Measurements from ENCODE around the gene FEN1.

Gene FEN1

DNA sequence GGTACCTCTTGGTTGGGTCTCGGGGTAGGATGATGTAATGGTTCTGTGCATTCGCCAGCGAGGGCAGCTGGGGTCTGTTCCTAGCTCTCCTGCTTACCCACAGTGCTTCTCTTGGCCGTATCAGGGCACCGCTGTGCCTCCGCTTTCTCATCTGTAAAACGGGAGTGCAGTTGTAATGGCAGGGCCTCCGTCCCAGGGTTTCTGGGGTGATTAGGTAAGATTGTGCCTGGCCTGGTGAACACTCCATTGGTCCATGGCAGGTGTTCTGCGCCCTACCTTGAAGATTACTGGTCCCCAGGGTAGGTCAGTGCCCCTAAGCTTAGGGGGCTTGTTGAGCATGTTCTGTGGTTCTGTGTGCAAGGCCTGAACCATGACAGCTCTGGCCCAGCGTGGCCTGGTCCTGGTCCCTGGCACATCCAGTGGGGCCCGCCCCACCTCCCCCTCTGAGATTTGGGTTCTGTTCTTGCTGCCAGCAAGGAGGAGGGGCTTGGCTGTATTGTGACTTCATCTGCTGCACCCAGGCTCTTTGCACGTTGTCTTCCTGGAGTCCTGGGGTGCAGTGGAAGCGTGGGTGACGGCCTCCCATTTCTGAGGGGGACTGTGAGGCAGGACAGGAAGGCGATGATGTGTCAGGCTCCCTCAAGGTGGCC lies 35.4 kb upstream of the FEN1 start:
- no peak for DNase-seq

DNA sequence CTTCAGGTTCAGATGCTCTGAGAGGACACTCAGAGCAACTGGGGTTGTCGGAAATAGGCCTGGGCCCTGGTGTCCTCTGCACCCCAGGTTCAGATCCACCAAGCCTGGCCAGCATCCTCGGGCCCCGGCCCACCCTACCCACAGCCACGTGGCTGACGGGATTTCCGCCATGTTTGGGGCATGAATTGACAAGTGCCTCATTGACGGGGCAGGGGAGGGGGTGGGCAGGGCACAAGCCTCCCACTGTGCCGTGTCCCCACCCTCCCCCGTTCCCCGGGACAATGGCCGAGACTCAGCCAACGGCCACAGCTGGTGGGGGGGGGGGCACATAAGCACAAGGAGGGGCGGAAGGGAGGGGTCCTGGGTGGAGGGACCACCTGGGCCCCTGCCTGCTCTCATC lies 31.8 kb upstream of the FEN1 start:
- no peak for DNase-seq

DNA sequence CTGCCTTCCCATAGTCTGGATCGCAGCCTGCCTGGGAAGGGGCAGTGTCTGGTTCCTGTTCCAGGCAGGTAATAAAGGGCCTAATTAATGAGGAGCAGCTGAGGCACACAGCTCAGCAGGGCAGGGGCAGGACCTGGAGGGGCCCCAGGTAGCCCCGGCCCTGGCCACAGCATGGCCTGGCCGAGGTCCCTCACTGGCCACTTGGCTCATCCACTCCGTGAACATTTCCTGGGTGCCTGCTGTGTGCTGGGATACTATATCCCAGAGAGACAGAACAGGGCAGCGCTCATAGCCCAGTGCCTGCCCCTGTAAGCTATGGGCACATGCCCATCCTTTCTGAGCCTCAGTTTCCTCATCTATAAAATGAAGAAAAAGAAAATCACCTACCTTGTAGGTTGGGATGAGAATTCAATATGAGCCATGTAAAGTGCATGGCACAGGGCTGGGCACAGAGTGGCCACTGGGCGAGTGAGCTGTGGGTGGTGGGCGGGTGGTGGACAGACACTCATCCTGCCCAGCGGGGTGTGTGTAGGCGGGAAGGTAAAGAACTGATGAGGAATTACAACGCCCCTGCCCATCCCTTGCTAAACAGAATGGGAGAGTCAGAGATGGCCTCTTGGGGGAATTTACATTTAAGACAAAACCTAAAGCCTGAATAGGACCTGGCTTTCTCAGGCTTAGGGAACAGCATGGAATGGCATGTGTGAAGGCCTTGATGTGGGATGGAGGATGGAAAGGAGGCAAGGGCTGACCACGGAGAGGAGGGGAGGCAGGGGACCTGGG lies 31.1 kb upstream of the FEN1 start:
- DNase-seq: no peak

DNA sequence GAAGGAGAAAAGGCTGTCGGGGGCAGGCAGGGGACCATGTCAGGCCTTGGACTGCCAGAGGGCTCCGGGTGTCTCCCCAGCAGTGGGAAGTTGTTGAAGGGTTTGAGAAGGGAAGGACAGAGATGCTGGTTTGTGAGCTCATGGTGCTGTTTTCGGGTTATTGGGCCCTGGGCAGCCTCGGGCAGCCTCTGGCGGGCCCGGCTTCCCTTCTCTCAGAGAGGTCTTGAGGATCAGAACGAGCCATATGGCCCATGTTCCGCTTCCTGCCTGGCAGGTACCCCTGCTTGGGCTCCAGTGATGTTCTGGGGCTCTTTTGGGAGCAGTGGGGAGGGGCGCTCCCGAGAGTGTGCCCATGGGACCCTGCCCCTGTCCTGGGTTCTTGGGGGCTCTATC lies 30.5 kb upstream of the FEN1 start:
- no peak for DNase-seq

DNA sequence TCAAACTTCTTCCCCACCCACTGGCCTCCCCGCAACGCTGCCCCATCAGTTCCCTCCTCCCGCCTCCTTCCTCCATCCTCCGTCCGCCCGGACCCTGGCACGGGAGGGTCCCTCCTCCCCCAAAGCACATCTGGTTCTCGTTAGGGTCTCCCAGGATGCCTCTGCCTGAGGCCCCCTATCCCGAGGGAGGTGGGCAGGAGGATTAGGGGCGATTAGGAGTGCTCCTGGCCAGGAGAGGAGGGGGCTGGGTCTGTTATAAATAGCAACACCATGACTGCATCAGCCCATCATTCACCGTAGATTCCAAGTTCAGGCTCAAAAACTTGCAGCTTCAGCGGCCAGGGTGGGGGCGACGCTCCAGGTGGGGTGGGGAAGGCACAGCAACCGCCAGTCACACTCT lies 29.9 kb upstream of the FEN1 start:
- DNase-seq: no peak

DNA sequence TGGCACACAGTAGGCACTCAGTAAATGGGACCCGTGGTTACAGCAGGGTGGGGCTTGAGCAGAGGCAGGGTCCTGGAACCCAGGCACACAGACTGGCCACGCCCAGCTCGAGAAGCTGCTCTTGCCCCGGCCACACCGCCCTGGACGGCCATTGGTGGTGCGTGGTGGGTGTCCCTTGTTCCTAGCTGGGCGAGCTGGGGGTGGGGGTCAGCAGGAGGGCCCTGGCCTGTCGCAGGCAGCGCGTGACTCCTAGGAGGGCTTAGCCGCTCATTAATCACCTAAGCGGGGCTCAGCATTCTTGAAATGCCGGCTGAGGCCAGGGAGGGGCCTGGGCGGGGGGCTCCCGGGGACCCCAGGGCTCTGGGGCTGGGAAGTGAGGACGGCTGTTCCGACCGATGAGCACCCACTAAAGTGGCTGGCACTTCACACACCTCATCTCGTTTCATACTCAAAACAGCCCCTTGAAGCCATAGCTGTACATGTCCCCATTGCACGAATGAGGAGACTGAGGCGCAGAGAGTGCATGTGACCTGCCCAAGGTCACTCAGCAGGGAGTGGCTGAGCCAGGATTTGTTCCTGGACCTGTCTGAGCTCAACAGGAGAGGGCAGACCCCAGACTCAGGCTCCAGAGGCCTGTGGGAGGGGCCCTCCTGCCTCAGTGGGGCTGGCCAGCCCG lies 28.6 kb upstream of the FEN1 start:
- DNase-seq: no peak

DNA sequence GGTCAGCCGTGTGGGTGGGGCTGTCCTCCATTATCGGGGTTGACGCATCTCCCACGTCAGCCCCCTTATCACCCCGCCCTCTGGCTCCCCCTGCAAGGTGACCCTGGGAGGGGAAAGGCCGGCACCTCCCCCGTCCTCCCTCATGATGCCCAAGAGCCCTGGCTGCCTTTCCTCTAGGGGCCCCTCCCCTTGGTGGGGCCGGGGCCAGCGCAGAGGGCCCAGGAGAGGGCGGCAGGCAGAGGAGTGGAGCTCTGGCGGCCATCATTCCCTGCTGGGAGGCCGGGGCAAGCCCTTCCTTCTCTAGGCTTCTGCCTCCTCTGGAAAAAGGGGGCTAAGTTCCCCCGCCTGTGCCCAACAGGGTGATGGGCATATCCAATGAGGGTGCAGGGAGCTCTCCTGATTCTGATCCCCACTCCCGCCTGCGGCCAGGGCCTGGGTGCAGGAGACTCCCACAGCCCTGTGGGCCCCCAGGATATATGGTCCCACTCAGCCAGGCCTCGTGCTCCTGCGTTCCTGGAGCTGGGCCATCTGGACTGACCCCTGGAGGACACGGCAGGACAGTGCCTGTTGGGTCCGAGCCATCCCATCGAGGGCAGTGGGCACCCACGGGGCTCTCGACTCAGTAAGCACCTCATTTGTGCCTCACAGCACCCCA lies 28.0 kb upstream of the FEN1 start:
- DNase-seq: no peak

DNA sequence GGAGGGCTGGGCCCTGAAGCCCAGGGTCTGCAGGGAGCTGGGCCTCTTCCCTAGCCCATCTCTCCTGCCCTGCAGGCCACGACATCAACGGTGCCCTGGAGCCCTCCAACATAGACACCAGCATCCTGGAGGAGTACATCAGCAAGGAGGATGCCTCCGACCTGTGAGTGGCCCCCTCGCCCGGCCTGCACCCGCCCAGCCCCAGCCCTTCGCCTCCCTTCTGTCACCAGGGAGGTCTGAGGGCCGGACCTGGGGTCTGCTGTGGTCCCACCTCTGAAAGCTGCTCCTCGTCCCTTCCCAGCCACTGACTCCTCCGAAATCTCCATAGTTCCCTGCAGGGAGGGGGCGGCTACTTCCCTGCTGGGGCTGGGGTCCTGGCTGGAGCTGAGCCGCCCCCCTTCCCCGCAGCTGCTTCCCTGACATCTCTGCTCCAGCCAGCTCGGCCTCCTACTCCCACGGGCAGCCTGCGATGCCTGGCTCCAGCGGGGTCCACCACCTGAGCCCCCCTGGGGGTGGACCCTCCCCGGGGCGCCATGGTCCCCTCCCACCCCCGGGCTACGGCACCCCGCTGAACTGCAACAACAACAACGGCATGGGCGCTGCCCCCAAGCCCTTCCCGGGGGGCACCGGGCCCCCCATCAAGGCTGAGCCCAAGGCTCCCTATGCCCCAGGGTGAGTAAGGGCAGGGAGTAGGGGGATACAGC lies 27.0 kb upstream of the FEN1 start:
- DNase-seq: no peak

DNA sequence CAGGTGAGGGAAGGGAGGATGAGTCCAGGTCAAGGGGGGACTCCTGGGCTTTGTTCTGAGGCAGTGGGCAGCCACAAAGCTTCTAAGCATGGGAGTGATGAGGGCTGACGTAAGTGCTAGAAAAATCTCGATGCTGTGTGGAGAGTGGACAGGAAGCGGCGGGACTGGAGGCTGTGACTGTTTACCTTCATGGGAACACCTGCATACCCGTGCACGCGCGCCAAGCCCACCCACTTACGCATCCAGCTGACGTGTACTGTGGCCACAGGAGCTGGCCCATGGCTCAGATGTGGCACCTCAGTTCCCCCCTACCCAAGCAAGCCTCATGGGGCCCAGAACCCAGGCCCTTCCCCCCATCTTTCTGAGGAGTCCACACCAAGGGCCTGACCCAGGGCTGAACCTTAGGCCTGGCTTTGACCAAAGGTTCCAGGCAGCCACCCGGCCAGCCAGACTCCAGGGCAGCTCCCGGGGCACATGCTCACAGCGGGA lies 26.3 kb upstream of the FEN1 start:
- no peak for DNase-seq

DNA sequence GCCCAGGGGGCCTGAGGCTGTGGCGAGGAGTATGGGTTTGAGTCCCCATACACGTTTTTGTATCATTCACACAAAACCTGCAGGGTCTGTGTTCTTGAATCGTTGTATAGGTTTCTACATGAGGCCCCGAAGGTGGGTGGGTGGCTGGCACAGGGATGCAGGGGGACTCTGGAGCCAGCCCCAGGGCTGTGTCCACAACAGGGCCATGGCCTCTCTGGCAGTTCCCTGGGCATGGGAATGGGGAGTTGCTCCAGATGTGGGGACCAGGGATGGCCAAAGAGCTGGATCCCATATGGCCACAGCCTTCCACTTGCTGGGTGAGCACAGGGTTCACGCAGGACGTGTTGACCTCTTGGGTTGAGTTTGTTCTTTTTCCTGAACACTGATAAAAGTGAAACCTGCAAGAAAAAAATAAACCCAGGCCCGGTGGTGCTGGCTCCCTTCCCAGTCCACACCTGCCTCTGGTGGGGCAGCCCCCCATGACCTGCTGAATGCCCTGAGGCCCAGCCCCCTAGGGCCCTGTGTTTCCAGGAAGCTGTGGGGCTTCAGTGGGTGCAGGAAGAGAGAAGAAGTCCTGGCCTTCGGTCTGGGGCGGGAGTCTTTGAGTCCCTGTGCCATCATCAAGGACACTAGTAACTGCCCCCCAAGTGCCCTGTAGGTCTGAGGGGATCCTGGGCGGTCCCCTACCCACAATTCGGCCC lies 24.2 kb upstream of the FEN1 start:
- no peak for DNase-seq

DNA sequence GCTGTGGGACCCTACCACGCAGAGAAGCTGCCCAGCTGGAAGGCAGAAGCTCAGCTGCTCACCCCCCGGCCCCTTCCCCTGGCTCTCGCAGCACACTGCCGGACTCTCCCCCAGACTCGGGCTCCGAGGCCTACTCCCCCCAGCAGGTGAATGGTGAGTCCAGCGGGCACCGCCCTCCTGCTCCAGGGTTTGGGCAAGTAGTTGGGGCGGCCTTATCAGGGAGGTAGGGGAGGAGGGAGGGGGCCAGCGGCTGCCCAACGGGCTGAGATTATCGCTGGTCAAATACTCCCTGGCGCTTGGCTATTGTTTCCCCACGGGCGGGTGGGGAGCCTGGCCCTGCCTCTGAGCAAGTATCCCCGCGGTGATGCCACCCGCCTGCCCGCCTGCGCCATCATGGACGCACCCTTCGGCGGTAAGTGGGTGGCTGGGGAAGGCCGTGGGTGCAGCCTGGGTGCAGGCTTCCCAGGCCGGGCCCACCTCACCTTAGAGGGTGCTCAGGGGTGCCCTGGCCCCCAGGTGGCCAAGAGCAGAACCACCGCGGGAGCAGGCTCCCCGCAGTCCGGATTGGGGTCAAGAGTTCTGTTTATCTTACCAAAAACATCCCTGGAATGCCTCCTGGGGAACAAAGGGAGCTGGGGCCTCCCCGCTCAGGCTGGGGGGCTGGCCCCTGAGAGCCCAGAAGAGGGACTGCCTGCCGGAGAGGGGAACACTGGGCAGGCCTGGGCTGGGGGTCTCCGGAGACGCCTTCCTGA lies 23.4 kb upstream of the FEN1 start:
- no peak for DNase-seq

DNA sequence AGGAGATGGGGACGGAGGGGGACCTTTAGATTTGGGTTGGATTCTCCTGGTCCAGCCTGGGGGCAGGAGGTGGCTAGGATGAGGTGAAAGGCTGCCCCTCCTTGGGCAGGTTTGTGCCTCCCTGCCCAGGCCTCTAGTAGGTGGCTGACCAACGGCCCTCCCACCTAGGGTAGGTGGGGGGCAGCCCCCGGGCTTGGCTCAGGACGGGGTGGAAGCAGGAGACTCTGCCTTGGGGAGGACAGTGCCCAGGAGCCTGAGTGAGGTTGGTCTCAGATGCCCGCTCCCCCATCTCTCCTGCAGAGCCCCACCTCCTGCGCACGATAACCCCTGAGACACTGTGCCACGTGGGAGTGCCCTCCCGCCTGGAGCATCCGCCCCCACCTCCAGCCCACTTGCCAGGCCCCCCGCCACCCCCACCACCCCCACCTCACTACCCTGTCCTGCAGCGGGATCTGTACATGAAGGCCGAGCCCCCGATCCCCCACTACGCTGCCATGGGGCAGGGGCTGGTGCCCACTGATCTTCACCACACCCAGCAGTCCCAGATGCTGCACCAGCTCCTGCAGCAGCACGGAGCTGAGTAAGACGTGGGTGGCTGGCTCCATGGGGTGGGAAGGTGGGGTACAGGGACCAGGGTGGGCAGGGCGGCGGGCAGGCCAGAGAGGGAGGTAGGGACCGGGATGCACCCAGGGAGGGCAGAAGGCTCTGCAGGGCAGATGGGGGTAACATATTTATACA lies 22.6 kb upstream of the FEN1 start:
- DNase-seq: no peak

DNA sequence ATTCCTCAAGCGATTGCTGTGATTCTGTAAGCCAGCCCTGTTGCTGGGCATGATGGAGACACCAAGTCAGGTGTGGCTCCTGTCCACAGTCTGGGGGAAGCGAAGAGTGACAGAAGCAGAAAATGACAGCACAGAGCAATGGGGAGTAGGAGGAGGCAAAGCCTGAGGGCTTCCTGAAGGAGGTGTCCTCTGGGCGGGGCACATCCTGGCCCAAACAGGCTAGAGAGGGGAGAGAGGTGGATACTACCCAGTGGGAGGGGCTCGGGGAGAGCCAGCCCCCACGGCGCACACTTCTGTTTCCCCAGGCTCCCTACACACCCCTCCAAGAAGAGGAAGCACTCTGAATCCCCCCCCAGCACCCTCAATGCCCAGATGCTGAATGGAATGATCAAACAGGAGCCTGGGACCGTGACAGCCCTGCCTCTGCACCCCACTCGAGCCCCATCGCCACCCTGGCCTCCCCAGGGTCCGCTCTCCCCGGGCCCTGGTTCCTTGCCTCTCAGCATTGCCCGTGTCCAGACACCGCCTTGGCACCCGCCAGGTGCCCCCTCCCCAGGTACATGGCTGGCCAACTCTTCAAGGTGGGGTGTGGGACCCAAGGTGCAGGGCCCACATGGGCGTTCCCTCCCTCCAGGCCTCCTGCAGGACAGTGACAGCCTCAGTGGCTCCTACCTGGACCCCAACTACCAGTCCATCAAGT lies 21.4 kb upstream of the FEN1 start:
- no peak for DNase-seq

DNA sequence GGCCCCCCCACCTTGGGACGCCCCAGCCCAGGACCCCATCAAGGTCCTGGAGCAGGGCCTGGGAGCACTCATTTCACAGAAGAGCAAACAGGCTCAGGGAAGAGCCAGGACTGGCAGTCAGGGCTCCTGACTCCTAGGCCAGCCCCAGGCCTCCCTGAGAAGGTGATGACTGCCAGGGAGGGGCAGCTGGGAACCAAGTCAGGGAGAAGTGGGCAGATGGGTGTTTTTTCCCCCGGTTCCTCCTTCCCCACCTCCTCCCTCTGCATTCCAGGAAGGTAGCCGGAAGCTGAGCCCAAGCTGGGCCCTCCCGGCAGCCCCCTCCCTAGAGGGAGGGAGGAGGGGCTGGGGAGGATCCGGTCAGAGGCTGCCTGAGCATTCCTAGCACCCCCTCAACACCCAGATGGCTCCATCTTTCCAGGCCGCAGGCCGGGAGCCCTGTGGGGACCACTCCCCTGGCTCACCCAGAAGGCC lies 20.7 kb upstream of the FEN1 start:
- no peak for DNase-seq

DNA sequence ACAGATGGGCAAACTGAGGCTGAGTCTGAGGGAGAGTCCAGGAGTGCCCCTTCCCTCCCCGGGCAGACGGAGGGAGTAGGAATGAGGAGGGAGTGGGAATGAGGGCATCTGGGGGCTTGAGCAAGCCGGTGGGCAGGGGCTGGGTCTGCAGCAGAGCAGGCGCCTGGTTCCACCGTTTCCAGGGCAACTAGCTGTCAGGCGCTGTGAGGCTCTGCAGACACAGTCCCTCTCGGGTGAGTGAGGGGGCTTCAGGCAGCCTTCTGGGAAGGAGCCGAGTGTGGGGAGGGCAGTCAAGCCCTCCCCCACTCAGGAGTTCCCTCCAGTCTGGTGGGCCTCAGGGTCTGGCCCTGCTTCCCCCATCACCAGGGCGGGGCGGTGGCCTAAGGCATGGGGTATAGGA lies 19.4 kb upstream of the FEN1 start:
- DNase-seq: no peak

DNA sequence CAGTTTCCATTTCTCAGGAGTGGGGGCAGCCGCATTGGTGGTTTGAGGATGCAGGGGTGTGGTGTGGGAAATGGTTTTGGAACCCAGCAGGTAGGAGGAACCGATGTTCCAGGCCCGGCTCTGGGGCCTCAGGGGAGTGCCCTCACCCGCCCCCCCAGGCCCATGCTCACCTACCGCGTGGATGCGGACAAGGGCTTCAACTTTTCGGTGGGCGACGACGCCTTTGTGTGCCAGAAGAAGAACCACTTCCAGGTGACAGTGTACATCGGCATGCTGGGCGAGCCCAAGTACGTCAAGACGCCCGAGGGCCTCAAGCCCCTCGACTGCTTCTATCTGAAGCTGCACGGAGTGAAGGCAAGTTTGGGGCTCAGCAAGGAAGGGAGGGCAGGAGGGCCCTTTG lies 18.9 kb upstream of the FEN1 start:
- DNase-seq: no peak

DNA sequence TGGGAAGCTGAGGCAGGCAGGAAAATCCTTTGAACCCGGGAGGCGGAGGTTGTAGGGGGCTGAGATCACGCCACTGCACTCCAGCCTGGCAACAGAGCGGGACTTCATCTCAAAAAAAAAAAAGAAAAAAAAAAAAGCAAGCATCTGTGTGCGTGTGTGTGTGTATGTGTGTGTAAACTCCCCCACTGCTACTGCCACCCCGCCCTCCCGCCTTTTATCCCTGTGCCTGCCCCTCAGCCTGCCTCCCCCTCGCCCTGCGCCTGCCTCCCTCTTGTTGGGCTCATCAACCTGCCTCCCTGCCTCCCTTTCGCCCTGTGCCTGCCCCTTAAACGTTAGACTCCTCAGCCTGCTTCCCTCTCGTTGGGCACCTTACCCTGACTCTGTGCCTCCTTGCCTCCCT lies 18.3 kb upstream of the FEN1 start:
- no peak for DNase-seq

DNA sequence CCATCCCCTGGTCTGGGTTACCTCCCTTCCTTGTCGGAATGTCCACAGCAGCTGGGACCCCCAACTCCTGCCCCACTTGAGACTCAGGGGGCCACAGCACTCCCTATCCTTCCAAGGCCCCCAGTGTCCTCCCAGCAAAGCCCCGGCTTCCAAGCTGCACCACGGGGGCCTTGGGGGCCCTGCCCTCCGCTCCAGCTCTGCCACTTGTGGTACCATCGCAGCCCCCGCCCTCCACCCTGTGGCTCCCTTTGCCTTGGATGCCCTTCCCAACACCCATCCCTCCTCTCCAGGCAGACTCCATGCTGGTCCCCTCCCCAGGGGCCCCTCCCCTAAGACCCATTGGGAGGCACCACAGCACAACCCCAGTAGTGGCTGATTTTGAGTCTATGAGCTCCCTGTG lies 17.6 kb upstream of the FEN1 start:
- no peak for DNase-seq

DNA sequence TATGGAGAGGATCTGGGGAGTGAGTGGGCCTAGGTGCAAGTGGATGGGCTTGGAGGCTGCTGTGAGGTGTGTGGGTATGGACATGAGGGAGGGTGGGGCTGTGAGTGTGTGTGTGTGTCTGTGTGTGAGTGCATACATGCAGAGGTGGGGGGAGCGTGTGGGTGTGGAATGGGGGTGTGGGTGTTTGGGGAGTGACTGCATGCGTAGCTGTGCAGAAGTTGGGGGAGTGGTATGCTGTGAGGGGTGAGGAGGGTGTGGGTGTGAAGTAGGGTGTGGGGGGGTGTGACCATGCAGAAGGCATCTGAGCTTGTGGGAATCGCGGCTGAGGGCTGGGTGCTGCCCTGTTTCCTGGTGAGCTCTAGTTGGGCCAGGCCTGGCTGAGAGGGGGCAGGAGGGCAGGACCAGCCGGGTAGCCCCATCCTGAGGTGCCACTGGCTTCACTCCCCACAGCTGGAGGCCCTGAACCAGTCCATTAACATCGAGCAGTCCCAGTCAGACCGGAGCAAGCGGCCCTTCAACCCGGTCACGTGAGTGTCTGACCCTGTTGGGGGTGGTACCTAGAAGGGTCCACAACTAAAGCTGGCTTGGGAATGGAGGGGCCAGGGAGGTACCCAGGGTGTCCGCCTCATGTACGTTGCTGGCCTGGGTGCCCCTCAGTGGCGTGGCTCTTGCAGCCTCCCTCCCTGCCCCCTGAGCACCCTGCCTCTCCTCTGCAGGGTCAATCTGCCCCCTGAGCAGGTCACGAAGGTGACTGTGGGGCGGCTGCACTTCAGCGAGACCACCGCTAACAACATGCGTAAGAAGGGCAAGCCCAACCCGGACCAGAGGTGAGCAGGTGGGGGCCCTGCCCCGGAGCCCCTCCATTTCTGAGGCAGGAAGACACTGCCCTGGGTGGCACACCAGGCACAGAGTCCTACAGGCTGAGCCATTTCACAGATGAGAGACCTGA lies 16.8 kb upstream of the FEN1 start:
- no peak for DNase-seq

Measured in NCI-H510A (cell line).